SJSA1 (cell line): Measurements from ENCODE around the gene FAM3C. TPM values are rescaled to one million over a fixed set of nuclear protein-coding genes. Genes with fewer than 3 reads are reported as not detected.

ENCODE experiments used
- DNase-seq, 2 experiments: peaks; one replicate each; pipeline ENCODE4 v3.0.0-alpha.2; 2015 to 2020; ENCODE audit warnings: low spot score in 2 of 2, low read depth in 1 of 2
- H3K27ac ChIP-seq: fragments of 250-450 bp; sonication (Bioruptor Pico); 2 replicates; pipeline ENCODE4 v1.5.1; 2020; ENCODE audit warnings: mild to moderate bottlenecking, moderate library complexity
- H3K27me3 ChIP-seq: fragments of 250-450 bp; sonication (Bioruptor Pico); replicated peaks from 2 replicates; pipeline ENCODE4 v1.5.1; 2020; ENCODE audit warnings: mild to moderate bottlenecking, moderate library complexity
- H3K36me3 ChIP-seq: fragments of 250-450 bp; sonication (Bioruptor Pico); 2 replicates; pipeline ENCODE4 v1.5.1; 2020; ENCODE audit warnings: mild to moderate bottlenecking
- H3K4me1 ChIP-seq: fragments of 250-450 bp; sonication (Bioruptor Pico); replicated peaks from 2 replicates; pipeline ENCODE4 v1.6.1; 2021; ENCODE audit warnings: mild to moderate bottlenecking
- H3K4me3 ChIP-seq: fragments of 250-450 bp; sonication (Bioruptor Pico); 2 replicates; pipeline ENCODE4 v1.5.1; 2020; ENCODE audit warnings: mild to moderate bottlenecking
- H3K9me3 ChIP-seq: fragments of 250-450 bp; sonication (Bioruptor Pico); replicated peaks from 2 replicates; pipeline ENCODE4 v1.5.1; 2020; ENCODE audit warnings: mild to moderate bottlenecking
- total RNA-seq: library from RNA; depleted of rRNA; stranded (reverse); fragments of >200 nt; shearing (Covaris generic); gene quantifications from 2 replicates; pipeline ENCODE4 v1.2.3, GENCODE V29; 2014

FAM3C gene
- total RNA-seq, 1 experiment from 2014 or later = 83.4 TPM

DNA sequence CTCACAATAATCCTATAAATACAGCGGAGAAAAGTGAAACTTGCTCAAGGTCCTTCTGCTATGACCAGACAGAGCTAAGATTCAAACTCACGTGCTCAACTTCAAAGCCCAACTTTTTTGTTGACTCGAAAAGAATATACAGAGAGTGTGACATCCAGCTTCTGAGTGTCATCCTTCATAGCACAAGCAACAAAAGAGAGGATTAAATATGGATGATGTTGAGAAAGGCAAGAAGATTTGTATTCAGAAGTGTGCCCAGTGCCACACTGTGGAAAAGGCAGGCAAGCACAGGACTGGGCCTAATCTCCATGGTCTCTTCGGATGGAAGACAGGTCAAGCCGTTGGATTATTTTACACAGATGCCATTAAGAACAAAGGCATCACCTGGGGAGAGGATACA lies 2.1 kb upstream of the FAM3C start:
- Histone ChIP-seq H3K9me3 (no peaks in the 10 kb centered on the region), H3K4me3 (no peak overlapping the region), H3K27ac (no peak overlapping the region), H3K27me3 (no peaks in the 10 kb centered on the region), H3K4me1 (peaks cover 20% of the 10 kb centered on the region), H3K36me3 (peaks cover 19% of the 10 kb centered on the region)
- DNase-seq = no peak

DNA sequence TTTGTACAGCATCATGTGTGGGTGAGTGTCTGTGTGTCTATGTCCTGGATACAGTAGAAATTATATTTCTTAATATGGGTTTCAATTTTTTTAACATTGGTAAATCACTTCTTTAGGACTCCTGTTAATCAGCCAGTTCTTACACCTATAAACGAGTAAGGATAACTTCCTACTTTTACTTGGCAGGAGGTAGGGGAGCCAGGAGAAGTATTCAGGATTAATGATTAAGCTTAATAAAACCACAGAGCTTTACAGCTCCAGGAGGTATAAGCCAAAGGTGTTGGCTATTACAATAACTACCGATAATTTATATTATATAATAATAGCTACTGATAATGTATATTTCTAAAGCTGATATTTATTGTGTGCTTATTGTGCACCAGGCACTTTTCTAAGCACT lies 1.7 kb upstream of the FAM3C start:
- Histone ChIP-seq H3K36me3 (peaks cover 20% of the 10 kb centered on the region), H3K4me1 (peaks cover 20% of the 10 kb centered on the region), H3K27me3 (no peaks in the 10 kb centered on the region), H3K9me3 (no peaks in the 10 kb centered on the region), H3K27ac (no peak overlapping the region), H3K4me3 (no peak overlapping the region)
- DNase-seq = no peak

DNA sequence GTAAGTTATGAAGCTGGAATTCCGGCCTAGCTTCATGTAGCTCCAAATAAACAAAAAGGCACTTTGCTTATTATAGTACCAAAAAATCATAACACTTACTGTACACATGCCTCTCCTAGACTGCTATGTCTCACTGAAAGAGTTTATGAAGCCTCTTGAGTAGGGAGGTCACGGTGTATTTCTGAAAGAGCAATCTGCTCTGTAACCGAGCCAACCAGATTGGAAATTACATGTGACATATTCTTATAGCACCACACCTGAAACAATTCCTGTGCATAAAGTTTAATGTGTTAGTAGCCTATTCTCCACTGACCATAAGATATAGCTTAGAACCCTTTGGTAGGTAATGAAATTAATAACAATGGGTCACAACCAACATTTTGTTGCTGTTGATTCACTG lies 1.3 kb upstream of the FAM3C start:
- no peak overlapping the region for H3K4me3 ChIP-seq
- H3K9me3 ChIP-seq = no peaks in the 10 kb centered on the region
- DNase-seq = no peak
- peaks cover 24% of the 10 kb centered on the region for H3K36me3 ChIP-seq
- H3K27ac ChIP-seq = no peak overlapping the region
- H3K4me1 ChIP-seq = peaks cover 20% of the 10 kb centered on the region
- H3K27me3 ChIP-seq = no peaks in the 10 kb centered on the region

DNA sequence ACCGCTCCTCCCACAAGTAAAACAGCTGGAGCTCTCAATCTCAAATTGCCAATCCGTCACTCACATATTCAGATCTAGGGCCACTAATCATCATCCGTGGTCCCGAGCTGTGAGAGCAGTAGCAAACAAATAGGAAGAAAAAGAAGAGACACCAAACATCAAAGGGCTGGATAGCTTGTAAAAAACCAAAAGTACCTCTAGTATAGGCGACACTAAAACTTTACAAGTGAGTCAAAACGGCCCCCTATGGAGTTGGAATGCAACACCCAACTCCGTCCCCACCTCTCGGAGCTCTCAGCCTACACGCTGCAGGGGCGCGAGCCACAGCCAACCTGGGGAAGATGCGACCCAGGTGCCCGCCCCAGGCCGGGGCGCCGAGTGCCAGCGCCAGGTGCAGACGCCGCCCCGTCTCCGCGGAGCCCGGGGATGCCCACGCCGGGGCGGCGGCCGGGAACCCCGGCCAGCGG lies 581 bp downstream of the FAM3C start:
- Histone ChIP-seq H3K9me3 (no peaks in the 10 kb centered on the region), H3K36me3 (peaks cover 24% of the 10 kb centered on the region), H3K4me1 (peaks cover 14% of the 10 kb centered on the region), H3K27ac (peak overlapping the region; percentile 87), H3K4me3 (peak overlapping the region; percentile 93), H3K27me3 (no peaks in the 10 kb centered on the region)
- peak; percentile 56 to 57 for DNase-seq

DNA sequence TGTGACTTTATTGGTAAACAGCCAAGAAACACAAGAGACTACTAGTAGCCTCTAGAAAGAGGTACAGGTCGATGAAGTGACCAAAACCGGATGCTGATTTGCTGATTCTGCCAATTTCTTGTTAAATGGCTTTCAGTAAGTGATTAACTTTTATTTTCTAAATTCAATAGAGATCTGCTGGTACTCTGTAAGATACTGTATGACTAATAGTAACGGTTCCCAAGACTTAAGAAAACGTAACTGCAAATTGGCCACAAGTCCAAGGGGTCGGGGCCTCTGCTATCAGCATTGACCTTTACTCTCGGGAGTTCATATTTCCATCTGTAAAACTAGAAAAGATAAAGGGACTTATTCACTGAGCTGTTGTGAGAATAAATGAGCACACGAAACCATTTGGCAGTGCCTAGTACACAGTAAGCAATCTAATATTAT lies 1.4 kb downstream of the FAM3C start:
- Histone ChIP-seq H3K9me3 (no peaks in the 10 kb centered on the region), H3K36me3 (peaks cover 29% of the 10 kb centered on the region), H3K27ac (no peak overlapping the region; the same call in 1 of the 2 replicates), H3K4me1 (peaks cover 14% of the 10 kb centered on the region), H3K27me3 (no peaks in the 10 kb centered on the region), H3K4me3 (peak overlapping the region; percentile 93; the same call in 1 of the 2 replicates)
- DNase-seq = no peak

DNA sequence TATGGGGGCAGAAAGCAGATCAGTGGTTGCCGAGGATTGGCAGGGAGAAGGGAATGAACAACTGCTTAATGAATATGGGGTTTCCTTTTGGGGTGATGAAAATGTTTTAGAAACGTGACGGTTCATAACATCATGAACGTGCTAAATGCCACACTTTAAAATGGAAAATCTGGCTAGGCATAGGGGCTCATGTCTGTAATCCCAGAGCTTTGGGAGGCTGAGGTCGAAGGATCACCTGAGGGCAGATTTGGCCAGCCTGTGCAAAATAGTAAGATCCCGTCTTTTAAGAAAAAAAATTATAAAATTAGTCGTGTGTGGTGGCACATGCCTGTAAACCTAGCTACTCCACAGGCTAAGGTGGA lies 3.1 kb downstream of the FAM3C start:
- Histone ChIP-seq H3K9me3 (no peaks in the 10 kb centered on the region), H3K4me1 (peaks cover 14% of the 10 kb centered on the region), H3K4me3 (no peak overlapping the region), H3K27me3 (no peaks in the 10 kb centered on the region), H3K27ac (no peak overlapping the region), H3K36me3 (peaks cover 29% of the 10 kb centered on the region)
- DNase-seq = no peak

DNA sequence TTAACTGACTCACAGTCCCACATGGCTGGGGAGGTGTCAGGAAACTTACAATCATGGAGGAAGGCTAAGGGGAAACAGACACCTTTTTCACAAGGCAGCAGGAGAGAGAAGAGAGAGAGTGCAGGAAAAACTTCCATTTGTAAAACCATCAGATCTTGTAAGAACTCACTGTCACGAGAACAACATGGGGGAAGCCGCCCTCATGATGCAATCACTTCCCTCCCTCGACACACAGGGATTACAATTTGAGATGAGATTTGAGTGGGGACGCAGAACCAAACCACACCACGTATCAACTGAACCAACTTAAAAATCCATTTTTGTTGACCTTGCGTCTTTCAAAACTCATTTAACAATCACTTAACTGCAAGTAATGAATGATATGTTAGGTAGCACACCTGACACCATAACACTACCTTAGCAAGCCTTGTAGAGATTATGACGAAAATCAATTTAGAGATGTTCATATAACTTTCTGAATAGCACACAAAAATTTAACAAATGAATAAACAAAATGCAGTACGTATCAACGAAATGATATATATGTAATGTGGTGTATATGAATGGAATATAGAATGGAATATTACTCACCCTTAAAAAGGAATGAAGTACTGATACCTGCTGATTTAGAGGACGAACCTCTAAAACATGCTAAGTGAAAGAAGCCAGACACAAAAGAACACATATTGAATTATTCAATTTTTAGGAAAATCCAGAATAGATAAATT lies 3.7 kb downstream of the FAM3C start:
- H3K27ac ChIP-seq = no peak overlapping the region
- no peaks in the 10 kb centered on the region for H3K9me3 ChIP-seq
- H3K27me3 ChIP-seq = no peaks in the 10 kb centered on the region
- peaks cover 29% of the 10 kb centered on the region for H3K36me3 ChIP-seq
- no peak for DNase-seq
- no peak overlapping the region for H3K4me3 ChIP-seq
- peaks cover 14% of the 10 kb centered on the region for H3K4me1 ChIP-seq

DNA sequence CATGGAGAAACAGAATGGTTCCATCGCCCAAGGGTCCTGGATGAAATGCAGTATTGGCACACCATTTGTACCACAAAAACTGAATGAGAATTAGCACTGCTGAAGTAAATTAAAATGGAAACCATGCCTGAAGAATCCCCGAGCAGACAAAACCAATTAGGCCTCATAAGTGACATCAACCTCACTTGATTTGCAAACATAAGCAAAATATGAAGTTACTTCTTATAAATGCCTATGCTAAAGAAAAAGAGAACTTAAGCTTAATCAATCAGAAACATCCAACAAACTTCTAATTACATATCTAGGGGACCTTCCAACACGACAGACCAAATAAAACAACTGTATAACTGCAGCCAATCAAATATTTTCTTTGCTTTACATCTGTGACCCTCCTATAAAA lies 4.4 kb downstream of the FAM3C start:
- peaks cover 13% of the 10 kb centered on the region for H3K4me1 ChIP-seq
- H3K9me3 ChIP-seq = no peaks in the 10 kb centered on the region
- H3K4me3 ChIP-seq = no peak overlapping the region
- H3K27ac ChIP-seq = no peak overlapping the region
- no peaks in the 10 kb centered on the region for H3K27me3 ChIP-seq
- no peak for DNase-seq
- peaks cover 31% of the 10 kb centered on the region for H3K36me3 ChIP-seq

DNA sequence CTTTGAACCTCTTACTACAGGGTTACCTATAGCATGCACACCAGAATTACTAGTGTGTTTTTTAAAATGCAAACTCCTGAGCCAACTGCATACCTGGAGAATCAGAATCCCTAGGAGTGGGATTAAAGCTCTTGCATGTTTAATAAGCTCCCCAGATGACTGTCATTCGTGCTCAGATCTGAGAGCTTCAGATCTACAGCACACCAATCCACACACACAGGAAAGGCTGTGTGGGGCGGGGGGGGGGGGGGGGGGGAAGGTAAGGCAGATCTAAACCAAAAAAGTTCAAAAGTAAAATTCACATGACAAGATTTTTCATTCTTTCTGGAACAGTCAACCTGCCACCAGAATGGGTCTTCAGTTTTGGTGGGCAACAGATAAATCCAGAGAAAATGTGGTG lies 5.5 kb downstream of the FAM3C start:
- Histone ChIP-seq H3K4me3 (no peak overlapping the region), H3K27me3 (no peaks in the 10 kb centered on the region), H3K36me3 (peaks cover 26% of the 10 kb centered on the region), H3K27ac (no peak overlapping the region), H3K9me3 (no peaks in the 10 kb centered on the region), H3K4me1 (peaks cover 10% of the 10 kb centered on the region)
- DNase-seq = no peak

DNA sequence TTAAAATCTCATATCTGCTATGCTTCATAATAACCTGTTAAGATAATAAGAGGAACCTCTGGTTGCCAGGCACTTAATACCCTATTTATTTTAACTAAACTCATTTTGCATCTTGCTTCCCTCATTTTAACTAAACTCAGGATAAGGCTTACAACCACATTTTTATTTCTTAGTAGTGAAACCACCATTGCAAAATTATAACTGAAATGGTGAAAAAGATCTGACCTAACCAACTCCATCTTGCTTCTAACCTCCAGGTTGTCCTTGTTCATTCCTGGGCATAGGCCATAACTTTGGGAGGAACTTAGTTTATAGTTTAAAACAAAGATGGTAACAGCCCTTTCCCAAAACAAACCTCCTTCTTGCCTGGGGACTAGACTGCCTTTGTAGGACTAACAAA lies 6.0 kb downstream of the FAM3C start:
- no peaks in the 10 kb centered on the region for H3K9me3 ChIP-seq
- H3K27me3 ChIP-seq = no peaks in the 10 kb centered on the region
- no peak overlapping the region for H3K4me3 ChIP-seq
- peaks cover 25% of the 10 kb centered on the region for H3K36me3 ChIP-seq
- peaks cover 10% of the 10 kb centered on the region for H3K4me1 ChIP-seq
- H3K27ac ChIP-seq = no peak overlapping the region
- no peak for DNase-seq

DNA sequence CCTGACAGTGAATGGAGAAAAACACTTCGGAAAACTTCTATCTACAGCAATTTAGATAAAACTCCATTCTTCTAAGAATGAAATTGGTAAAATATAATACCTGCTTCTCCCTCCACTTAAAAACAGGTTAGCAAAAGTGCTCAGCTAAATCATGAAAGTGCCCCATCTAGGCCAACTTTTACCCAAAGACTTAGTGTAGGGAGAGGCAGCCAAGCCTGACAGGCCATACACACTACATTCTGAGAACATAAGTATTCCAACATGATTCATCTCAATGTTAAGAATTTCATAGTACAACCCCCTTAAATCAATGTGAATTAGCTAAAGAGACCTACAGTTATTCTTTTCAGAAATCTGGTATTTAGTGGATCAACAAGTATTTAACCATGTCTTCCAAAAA lies 7.2 kb downstream of the FAM3C start:
- Histone ChIP-seq H3K36me3 (peaks cover 17% of the 10 kb centered on the region), H3K4me3 (no peak overlapping the region), H3K27me3 (no peaks in the 10 kb centered on the region), H3K27ac (no peak overlapping the region), H3K9me3 (no peaks in the 10 kb centered on the region), H3K4me1 (no peaks in the 10 kb centered on the region; the same call in 1 of the 2 replicates)
- no peak for DNase-seq

DNA sequence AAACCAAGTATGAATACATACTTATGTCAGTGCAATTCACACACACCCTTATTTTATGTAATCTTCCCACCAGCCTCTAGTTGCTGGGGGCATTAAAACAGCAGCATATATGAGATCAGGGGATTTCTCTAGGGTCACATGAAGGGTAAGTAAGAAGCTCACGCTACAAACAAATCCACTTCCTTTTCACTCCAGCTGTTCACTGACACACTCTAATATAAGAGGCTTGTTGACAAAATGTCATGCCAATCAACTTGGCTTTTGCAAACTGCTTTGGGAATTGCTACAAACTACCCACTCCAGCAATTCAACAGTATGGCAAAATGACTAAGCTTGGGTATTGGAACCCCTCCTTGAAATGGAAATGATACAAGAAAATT lies 10.3 kb downstream of the FAM3C start:
- H3K27me3 ChIP-seq = no peaks in the 10 kb centered on the region
- no peak for DNase-seq
- no peak overlapping the region for H3K27ac ChIP-seq
- peaks cover 31% of the 10 kb centered on the region for H3K36me3 ChIP-seq
- H3K9me3 ChIP-seq = no peaks in the 10 kb centered on the region
- H3K4me1 ChIP-seq = no peaks in the 10 kb centered on the region; the same call in 1 of the 2 replicates
- H3K4me3 ChIP-seq = no peak overlapping the region

DNA sequence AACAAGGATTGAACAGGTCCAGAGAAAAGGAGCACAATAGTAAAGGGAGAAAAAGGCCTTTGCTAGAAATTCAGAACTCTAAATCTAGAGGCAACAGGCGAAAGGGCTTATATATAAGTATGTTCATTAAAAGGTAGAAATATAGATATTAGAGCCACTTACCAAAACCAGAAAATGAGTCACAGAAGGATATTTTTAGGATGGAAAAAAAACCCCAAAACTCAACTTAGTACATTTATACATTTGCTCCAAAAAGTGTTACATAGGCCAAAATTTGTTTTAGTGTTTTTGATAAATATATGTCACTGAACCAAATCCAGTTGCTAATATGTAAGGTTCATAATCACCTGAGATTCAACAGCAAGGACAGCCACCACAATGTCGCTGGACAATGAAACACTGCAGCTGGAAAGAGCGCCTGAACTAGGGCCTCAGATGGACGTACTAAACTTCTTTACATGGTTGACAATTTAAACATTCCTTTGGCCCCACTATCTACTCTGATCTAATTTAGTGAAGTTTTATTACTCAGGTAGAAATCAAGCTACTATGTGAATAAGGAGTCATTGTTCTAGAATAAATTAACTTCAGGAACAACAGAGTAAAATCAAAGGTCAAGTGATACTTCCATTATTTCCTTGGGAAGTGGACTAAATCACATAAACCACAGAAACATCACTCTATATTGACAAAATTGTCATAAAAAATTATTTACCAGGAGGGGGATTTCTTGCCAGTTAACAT lies 10.9 kb downstream of the FAM3C start:
- no peak for DNase-seq
- H3K27ac ChIP-seq = no peak overlapping the region

DNA sequence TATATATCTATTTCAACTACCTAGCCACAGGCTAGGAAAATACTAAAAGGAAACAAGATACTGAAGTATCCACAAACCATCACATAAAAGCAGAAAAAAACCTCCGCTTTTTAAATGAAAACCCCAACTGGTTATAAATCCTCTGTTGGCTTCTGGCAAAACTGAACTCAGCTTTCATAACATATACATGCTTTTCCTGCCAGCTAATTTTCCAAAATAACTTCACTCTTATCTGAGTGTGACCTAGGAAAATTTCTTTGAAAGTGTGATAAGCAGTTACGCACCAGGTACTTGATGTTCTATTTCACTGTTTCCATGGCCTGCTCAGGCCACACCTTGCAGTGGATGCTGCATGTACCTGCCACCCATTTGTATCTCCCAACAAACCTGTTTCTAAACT lies 11.8 kb downstream of the FAM3C start:
- Histone ChIP-seq H3K36me3 (peaks cover 38% of the 10 kb centered on the region), H3K4me1 (no peaks in the 10 kb centered on the region; the same call in 1 of the 2 replicates), H3K27me3 (no peaks in the 10 kb centered on the region), H3K27ac (no peak overlapping the region), H3K4me3 (no peak overlapping the region), H3K9me3 (no peaks in the 10 kb centered on the region)
- DNase-seq = no peak

More for the DNA sequence above, 10.9 kb downstream of the FAM3C start:
- Histone ChIP-seq H3K4me3 (no peak overlapping the region), H3K4me1 (no peaks in the 10 kb centered on the region; the same call in 1 of the 2 replicates), H3K36me3 (peaks cover 30% of the 10 kb centered on the region), H3K27me3 (no peaks in the 10 kb centered on the region), H3K9me3 (no peaks in the 10 kb centered on the region)
